Superior temporal gyrus (tissue), 1 donor: ENCODE data around the gene RGS11.

ENCODE experiments used
- DNase-seq: peaks from one replicate; pipeline ENCODE4 v3.0.0-alpha.2; 2016; ENCODE audit errors: extremely low spot score

RGS11 gene

DNA sequence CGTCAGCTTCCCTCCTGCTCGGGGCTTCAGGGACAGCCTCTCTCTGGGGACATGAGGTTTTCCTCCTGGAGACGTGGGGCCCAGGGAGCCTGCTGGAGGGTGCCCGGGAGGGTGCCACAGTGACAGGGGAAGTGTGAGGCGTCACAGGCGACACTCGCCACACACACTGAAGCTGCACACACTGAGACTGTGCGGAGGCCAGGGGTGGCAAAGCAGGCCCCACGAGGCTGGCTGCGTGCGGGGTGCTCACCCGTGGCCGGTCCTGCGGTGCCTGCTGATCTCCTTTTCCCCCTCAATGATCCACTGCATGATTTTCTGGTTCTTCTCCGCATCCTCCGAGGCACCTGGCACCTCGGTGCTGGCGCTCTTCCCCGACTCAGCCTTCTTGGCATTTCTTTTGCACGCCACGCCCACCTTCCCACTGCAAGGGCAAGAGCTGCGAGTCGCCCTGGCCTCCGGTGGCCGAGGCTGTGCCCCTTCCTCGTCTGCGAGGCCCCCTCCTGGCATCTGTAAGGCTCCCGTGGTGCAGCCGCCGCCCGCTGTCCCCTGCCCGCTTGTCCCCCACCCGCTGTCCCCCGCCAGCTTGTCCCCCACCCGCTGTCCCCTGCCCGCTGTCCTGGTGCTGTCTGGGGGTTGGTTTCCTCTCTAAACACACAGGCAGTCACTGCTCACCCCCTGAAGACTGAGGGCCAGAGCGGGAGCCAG, 21.2 kb upstream of the RGS11 start:
- DNase-seq: no peak

DNA sequence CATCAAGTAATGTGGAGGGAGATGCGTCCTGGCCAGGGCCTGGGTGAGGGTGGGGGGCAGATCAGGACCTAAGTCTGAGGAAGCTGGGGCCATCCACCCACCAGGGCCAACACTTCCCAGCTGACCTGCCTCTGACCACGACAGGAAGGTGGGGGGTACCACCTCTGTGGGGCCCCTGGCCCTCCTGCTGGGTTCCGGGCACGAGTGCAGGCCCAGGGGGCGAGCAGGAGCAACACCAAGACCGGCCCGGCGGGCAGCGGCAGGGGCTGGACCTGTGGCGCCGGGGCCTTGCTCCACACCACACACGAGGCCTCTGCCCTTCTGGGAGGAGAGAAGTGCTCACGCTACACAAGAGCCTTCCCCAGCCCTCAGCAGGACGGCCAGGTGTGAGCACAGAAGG, 20.5 kb upstream of the RGS11 start:
- no peak for DNase-seq

DNA sequence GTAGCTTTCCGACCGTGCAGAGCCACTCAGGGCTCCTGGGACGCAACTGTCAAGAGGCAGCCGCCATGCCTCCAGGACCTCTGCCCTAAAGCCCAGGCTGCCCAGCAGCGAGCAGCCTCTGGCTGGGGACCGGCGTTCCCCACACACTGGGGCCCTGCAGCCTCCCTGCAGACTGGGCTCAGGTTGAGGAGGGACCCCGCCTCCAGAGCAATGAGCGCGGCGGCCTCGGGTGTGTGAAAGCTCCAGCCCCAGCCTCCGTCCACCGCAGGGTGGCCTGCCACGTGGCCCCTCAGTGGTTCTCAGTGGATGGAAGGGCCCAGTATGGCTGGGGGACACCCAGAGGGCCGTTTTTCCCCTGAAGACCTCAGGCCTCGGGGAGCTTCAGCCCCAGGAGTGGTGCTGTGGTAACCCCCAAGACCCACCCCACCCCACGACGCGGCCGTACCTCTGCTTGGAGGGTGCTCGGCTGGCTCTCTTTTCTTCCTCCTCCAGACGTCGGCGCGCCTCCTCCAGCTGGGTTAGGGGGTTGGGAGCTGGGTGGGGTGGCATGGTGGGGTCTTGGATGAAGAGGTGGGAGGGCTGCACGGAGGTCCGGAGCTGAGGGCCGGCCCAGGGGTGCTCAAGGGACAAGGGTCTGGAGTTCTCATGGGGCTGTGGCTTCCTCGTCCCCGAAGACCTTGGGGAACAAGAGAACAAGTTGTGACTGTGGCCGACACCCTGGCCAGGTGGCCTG, 17.5 kb upstream of the RGS11 start:
- DNase-seq: no peak

DNA sequence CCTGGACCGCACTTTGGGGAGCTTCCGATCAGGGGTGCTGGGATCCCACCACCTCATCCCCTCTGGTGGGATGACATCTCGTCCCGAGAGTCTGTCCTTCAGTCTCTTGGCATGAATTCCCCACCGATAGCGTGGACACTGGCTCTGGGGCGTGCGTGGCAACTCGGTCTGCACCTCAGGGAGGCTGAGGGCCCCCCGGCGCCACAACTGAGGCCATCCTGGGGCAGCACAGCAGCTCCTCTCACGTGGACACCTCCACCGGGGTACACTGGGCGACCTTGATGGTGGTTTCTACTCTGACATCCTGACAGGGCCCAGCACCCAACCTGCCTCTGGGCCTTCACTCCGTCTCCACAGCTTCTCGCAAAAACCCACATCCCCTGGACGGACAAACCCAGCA, 15.8 kb upstream of the RGS11 start:
- no peak for DNase-seq

DNA sequence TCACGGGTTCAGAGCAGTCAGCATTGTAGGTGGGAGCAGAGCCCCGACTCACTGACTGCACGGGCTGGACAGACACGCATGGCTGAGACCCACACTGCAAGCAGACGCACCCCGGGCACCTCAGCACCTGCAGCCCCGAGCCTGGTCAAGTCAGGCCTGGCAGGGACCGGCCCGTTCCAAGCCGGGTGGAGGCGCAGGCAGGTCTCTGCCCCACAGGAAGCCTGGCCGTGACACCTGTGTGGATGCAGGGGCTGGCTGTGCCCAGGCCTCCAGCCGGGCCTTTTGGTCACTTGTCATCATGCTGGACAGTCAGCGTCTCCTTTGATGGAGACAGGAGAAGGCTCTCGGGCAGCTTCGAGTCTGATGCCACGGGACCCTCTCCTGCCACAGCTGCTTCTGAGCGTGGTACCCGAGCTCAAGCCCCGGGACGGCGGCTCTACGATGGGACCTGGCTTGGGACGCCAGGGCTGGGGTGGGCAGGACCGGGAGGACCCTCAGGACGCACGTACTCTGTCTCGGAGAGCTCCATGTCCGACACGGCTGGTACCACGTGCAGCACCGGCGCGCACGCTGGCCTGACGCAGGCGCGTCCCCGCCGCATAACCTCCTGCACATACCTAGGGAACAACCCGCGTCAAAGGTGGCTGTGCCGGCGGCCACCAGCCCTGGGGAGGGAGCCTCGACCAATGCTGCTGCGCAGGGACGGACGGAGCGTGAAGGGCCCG, 15.1 kb upstream of the RGS11 start:
- DNase-seq: no peak

DNA sequence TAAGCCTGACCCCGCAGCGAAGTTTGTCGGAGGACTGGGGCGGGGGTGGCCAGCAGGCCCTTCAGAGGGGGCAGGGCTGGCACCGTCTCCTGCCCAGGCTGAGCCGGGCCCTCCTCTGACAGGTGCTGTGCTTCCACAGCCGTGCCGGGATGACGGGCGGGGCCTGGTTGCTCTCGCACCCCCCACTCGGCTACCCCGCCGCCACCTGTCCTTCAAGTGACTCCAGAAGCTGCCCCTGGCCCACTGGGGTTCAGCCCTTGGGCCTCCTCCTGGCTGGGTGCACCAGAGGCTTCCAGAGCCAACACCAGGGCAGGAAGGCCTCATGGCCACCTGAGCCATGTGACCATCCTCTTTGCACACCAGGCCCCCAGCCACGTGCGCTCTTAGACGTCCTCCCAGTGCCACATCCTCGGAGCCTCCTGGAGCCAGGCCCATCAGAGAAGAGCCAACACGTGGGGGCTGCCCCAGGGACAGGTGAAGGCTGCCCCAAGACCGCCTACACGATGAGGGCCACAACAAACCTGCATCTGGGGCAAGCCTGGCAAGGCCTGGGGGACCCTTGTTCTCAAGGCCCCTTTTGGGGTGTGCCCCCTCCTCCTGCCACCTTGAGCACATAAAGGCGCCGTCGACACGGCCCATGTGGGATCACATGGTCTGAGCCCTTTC, 14.4 kb upstream of the RGS11 start:
- DNase-seq: no peak

DNA sequence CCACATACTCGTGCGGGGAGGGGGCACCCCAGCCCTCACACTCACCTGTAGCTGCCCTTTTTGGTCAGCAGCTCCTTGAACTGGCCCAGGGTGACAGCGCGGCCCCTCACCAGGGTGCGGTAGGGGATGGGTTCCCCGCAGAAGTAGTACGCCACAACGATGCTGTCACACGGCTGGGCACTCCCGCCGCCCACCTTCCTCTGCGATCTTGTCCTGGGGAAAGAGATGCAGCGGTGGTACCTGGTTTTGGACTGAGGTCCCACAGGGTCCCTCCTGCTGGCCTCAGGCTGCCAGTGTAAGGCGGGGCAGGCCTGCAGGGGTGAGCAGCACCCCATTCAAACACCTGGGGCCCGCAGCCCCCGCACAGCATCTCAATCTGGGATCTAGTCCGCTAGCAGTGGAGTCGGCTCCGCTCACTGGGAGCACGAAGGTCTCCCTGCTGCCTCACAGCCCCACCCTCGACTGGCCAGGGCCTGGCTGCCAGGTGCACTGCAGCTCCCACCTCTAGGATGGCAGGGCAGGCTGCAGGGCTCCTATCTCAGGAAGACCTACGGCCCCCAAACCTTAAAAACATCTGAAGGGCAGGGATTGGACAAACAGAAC, 13.8 kb upstream of the RGS11 start:
- no peak for DNase-seq

DNA sequence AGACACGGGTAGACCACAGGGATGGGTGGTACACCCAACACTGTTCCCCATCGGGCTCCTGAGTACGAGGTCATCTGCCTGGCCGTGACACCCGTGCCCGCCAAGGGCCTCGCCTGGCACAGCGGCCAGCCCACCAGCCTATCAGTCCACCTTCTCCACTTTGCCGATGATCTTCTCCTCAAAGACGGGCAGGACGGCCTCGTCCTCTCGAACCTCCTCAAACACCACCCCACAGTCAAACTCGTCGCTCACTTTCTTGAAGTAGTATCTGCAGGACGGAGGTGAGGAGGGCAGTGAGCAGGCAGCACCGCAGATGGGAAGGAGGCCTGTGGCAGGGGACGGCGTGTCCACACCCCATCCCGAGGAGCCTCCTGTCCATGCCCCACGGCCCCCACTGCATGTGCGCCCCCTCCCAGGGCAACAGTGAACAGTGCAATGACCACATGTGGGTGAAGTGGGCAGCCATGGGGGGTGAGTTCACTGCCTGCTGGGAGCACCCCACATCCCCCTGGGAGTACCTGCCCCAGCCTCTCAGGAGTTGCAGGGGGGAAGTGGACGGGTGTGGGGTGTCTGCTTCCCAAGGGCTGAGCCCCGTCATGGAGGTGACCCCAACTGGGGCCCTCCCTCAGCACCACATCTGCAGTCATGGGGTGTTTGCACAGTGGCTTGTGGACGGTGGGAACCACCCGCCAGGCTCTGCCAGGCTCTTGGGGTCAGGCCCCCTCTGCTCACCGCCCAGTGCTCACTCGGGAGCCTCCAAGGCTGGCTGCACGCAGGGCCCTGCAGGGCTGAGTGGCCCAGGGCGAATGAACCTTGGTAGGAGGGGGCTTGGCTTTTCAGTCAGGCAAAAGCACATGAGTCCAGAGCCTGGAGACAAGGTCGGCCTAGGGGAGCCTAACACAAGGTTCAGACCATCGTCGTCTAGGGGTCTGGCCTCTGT, 12.5 kb upstream of the RGS11 start:
- no peak for DNase-seq

DNA sequence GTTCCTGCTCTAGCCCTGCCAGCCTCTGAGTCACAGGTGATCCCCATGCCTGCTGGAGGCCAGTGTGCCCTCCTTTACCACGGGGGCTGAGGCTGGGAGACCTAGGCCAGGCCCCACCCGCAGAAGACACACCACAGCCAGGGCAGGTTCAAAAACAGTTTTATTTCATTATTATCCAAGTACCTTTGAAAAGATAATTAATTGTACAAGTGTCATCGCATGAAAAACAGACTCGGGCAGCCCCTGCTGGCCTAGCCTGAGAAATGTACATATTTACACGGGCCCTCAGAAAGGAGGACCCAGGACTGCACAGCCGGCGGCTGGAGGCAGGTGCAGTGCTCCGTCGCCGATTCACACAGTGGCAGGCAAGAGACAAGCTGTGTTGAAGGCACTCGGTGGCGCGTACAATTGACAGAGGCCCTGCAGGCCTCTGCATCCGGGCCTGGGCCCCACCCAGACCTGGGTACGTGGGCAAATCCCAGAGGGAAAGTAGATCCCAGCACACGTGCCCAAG, 11.6 kb upstream of the RGS11 start:
- DNase-seq: no peak

DNA sequence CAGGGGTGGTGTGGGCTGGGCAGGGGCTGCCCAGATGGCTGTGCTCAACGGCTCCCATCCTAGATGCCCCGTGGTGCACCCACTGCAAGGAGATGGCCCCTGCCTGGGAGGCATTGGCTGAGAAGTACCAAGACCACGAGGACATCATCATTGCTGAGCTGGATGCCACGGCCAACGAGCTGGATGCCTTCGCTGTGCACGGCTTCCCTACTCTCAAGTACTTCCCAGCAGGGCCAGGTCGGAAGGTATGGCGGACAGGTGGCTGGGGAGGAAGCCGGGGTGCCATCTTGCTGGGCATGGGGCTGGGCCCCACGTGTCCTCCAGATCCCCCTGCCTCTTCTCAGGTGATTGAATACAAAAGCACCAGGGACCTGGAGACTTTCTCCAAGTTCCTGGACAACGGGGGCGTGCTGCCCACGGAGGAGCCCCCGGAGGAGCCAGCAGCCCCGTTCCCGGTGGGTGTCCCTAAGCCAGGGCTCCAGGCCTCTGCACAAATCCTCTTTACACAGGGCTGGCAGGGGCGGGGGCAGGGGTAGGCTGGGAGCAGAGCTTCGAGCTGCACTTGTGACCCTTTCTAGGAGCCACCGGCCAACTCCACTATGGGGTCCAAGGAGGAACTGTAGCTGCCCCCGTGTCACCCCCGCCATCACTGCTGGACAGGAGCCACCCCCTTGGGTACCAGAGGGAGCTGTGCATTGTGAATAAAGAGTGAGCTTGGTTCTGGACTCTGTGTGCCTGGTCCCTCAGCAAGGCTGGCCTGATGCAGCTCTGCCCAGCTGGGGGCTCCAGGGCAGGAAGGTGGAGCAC, 10.9 kb upstream of the RGS11 start:
- no peak for DNase-seq

DNA sequence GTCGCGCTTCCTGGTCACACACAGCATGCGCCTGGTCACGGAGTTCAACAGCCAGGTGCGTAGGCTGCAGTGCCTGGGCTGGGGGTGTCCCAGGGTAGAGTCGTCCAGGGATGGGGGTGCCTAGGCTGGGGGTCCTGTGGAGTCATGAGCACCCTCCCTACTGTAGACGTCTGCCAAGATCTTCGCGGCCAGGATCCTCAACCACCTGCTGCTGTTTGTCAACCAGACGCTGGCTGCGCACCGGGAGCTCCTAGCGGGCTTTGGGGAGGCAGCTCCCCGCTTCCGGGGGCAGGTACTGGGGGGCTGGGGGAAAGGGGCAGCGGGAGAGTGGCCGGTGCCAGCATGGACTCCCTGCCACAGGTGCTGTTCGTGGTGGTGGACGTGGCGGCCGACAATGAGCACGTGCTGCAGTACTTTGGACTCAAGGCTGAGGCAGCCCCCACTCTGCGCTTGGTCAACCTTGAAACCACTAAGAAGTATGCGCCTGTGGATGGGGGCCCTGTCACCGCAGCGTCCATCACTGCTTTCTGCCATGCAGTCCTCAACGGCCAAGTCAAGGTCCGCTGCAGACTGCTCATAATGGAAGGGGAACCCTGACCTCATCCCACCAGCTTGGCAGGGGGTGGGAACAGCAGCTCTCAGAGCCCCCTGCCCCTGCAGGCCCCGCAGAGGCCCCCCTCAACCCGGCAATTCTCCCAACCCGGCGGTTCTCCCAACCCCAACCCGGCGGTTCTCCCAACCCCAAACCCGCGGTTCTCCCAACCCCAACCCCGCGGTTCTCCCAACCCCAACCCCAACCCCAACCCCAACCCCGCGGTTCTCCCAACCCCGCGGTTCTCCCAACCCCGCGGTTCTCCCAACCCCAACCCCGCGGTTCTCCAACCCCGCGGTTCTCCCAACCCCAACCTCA, 9.7 kb upstream of the RGS11 start:
- no peak for DNase-seq

DNA sequence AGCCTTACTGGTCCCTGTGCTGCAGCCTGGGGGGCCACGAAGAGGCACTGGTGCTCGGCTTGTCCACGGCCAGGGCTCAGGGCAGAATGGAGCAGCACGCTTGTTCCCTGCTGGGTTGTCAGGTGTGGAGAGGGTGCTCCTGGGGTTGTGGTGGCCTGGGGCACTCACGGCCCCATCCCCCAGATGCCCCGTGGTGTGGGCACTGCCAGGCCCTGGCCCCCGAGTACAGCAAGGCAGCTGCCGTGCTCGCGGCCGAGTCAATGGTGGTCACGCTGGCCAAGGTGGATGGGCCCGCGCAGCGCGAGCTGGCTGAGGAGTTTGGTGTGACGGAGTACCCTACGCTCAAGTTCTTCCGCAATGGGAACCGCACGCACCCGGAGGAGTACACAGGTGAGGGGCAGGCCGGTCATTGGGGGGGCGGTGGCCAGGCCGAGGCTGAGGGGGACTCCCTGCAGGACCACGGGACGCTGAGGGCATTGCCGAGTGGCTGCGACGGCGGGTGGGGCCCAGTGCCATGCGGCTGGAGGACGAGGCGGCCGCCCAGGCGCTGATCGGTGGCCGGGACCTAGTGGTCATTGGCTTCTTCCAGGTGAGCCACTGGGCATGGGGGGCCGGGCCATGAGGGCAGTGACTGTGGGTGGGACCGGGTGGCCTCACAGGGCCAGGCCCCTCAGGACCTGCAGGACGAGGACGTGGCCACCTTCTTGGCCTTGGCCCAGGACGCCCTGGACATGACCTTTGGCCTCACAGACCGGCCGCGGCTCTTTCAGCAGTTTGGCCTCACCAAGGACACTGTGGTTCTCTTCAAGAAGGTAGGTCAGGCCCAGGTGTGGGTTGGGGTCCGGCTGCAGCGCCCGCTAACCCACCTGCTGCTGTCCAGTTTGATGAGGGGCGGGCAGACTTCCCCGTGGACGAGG, 8.7 kb upstream of the RGS11 start:
- DNase-seq: no peak

DNA sequence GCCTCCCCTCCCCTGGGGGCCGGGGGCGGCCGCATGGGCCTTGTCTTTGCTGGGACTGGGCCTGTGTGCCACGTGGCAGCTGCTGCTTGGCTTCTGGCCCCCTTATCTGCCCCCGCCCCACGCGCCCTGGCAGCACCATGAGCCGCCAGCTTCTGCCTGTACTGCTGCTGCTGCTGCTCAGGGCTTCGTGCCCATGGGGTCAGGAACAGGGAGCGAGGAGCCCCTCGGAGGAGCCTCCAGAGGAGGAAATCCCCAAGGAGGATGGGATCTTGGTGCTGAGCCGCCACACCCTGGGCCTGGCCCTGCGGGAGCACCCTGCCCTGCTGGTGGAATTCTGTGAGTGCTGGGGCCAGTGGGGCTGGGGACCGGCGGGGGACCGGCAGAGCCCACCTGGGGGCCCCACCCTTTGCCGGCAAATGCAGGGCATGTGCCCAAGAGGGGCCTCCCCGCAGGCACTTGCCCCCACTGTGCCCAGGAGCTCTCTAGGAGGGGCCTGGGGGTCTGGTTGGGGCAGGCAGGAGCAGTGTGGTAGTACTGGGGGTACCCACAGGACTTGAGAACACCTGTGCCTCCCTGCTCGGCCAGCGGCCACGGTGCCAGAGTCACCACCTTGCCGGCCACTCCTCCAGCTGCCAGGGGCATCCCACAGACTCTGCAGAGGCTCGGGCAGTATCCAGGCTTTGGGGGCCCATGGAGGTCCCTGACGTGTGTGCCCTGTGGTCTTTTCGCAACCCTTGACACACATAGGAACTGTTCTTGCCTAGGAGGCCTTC, 7.5 kb upstream of the RGS11 start, which contains the start of gene PDIA2:
TSS of gene PDIA2 (plus strand) at position 132 of the 773 bp plus-strand sequence. CDS start at position 138, 6 bp downstream.
- no peak for DNase-seq

DNA sequence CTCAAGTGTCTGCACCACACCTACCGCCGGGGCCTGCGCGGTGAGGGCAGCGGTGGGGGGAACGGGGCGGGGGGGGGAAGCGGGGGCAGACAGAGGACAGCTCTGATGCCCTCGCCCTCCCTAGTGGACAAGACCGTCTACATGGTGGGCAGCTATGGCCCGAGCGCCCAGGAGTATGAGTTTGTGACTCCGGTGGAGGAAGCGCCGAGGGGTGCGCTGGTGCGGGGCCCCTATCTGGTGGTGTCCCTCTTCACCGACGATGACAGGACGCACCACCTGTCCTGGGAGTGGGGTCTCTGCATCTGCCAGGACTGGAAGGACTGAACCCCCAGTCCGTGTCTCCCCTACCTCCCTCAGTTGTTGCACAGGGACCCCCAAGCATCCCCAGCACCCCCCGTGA, 6.7 kb upstream of the RGS11 start:
- no peak for DNase-seq

DNA sequence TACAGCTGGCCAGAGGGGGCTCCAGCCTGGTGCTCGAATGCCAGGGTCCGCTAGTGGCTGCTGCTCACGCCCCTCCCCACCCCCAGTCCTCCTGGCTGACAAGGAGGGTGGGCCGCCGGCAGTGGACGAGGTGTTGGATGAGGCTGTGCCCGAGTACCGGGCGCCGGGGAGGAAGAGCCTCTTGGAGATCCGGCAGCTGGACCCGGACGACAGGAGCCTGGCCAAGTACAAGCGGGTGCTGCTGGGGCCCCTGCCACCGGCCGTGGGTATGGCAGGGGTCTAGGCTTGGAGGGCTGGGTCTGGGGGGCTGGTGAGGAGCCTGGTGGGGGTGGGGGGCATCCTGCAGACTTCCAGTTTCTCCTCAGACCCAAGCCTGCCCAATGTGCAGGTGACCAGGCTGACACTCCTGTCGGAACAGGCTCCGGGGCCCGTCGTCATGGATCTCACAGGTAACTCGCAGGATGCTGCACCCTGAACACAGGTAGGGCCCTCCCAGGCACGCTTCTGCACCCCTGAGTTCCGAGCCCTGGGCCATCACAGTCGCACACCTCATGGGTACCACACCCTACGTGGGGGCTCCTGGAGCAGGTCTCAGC, 6.0 kb upstream of the RGS11 start:
- no peak for DNase-seq

DNA sequence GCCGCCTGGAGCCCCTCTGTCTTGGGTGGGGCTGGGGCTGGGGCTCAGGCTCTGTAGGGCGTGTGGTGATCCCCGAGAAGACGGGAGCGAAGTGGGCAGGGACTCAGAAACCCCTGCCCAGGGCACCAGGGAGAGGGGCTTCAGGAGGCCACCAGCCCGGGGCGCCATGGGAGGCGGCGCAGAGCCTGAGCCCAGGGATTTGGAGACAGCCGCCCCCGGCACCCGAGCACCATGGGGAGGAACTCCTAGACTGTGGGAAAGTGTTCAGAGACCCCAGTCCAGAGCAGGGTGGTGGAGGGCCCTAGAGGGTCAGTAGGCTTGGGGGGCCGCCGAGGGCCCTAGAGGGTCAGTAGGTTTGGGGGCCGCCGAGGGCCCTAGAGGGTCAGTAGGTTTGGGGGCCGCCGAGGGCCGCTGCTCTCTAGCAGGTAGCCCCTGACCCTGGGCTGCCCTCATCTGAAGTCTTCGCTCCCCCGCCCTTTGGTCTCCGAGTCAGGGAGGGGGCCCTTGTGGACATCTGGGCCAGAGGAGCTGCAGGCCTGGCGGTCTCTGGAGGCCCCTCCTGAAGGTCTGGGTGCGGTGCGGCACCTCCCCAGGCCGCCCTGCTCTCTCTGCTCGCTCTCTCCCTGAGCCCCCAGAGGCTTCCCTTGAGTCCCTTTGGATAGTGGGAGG, 5.4 kb upstream of the RGS11 start:
- DNase-seq: no peak
